T1000 (cell line): Measurements from ENCODE around the gene PLEKHD1.
A peak's percentile ranks its signal among the peaks of the same experiment; 100 is the strongest.

ENCODE experiments used
- DNase-seq: peaks from one replicate; lab custom pipeline; 2025; ENCODE audit warnings: mixed read lengths; lab: John Stamatoyannopoulos, UW

Gene PLEKHD1

GRCh38 chr14:69547701-69548348 is 63.3 kb downstream of the PLEKHD1 start:
- DNase-seq, result no peak

- no peak for DNase-seq
These were observed 64.0 kb downstream of the PLEKHD1 start for GRCh38 chr14:69548566-69548965.

- no peak for DNase-seq
These were observed 67.0 kb downstream of the PLEKHD1 start for GRCh38 chr14:69551511-69551910.

GRCh38 chr14:69553252-69553651 is 68.7 kb downstream of the PLEKHD1 start:
- no peak for DNase-seq

- DNase-seq, result no peak
These were observed 70.0 kb downstream of the PLEKHD1 start for GRCh38 chr14:69554500-69554899.

- no peak for DNase-seq
These were observed 74.2 kb downstream of the PLEKHD1 start for GRCh38 chr14:69558774-69559173.

- no peak for DNase-seq
These were observed 75.1 kb downstream of the PLEKHD1 start for GRCh38 chr14:69559581-69560011.

- DNase-seq, result no peak
These were observed 76.3 kb downstream of the PLEKHD1 start for GRCh38 chr14:69560826-69561225.

- DNase-seq, result no peak
These were observed 77.4 kb downstream of the PLEKHD1 start for GRCh38 chr14:69561893-69562292.

GRCh38 chr14:69567563-69567962 is 83.0 kb downstream of the PLEKHD1 start:
- DNase-seq, result no peak

- no peak for DNase-seq
These were observed 85.3 kb downstream of the PLEKHD1 start for GRCh38 chr14:69569859-69570258.

- no peak for DNase-seq
These were observed 86.4 kb downstream of the PLEKHD1 start for GRCh38 chr14:69570836-69571330.

GRCh38 chr14:69571449-69572029 is 87.0 kb downstream of the PLEKHD1 start:
- DNase-seq, result no peak

GRCh38 chr14:69572030-69572840 is 87.7 kb downstream of the PLEKHD1 start:
- DNase-seq, result no peak

GRCh38 chr14:69572841-69573135 is 88.3 kb downstream of the PLEKHD1 start:
- DNase-seq, result no peak

GRCh38 chr14:69573205-69573830 is 88.8 kb downstream of the PLEKHD1 start:
- no peak for DNase-seq

GRCh38 chr14:69573831-69574262 is 89.3 kb downstream of the PLEKHD1 start:
- DNase-seq, result no peak

GRCh38 chr14:69574263-69574953 is 89.9 kb downstream of the PLEKHD1 start, which contains the start of gene CCDC177:
Gene CCDC177 (minus strand): TSS chr14:69574871. CDS start chr14:69573622, 1,249 bp downstream.
- DNase-seq, result peak; percentile 54

GRCh38 chr14:69574954-69575295 is 90.4 kb downstream of the PLEKHD1 start:
- no peak for DNase-seq

GRCh38 chr14:69579476-69579875 is 94.9 kb downstream of the PLEKHD1 start:
- no peak for DNase-seq

- DNase-seq, result no peak
These were observed 95.6 kb downstream of the PLEKHD1 start for GRCh38 chr14:69580009-69580577.
